ENCODE data around the gene LZTFL1. TPM values are rescaled to one million over a fixed set of nuclear protein-coding genes. Genes with fewer than 3 reads are reported as not detected.

LZTFL1 gene
- total RNA-seq, 4 donors from 2014 or later: 13.8 to 44.5 (median 21.0) TPM

DNA sequence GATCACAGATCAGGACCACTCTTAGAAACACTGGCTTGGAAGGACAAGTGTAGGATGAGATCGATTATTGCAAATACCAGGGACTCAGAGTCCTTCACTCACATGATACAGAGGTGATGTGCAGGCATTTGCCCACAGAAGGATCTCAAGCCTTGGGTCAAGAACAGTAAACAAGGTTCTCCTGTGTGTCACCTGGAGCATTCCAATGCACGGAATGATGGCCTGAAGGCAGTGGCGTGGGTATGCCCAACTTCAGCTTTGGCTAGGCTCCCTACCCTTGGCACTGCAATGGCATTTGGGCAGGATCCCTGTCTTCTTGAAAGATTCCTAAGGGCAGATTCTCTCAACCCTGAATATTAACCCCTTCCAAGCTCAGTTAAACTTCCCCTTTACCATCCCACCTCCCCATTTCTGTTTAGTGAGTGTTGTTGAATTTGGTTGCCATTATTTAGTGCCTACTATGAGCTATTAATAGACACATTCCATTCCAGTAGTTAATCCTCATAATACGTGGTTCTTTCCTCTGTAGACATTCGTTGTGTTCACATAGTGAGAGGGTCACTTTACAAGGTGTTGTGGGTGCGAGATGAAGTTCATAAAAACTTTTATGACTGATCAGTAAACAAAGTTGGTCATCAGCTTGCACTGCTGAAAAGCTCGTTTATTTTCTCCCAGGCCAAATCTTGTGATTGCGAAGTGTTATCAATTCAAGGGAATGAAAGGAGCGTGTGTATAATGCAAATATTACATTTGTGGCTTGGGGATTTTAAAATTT is 1.1 kb upstream of the LZTFL1 start:
- no peak for TF ChIP-seq POLR2A (IDR thresholded peaks at IDR 0.05)
- TF ChIP-seq, protein P1, sequence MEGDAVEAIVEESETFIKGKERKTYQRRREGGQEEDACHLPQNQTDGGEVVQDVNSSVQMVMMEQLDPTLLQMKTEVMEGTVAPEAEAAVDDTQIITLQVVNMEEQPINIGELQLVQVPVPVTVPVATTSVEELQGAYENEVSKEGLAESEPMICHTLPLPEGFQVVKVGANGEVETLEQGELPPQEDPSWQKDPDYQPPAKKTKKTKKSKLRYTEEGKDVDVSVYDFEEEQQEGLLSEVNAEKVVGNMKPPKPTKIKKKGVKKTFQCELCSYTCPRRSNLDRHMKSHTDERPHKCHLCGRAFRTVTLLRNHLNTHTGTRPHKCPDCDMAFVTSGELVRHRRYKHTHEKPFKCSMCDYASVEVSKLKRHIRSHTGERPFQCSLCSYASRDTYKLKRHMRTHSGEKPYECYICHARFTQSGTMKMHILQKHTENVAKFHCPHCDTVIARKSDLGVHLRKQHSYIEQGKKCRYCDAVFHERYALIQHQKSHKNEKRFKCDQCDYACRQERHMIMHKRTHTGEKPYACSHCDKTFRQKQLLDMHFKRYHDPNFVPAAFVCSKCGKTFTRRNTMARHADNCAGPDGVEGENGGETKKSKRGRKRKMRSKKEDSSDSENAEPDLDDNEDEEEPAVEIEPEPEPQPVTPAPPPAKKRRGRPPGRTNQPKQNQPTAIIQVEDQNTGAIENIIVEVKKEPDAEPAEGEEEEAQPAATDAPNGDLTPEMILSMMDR (IDR thresholded peaks at IDR 0.05): no peak
- no peak for DNase-seq
- Histone ChIP-seq H3K4me3 (no peak overlapping the region), H3K9me3 (no peaks in the 10 kb centered on the region), H3K27ac (no peak overlapping the region), H3K36me3 (no peaks in the 10 kb centered on the region), H3K27me3 (no peaks in the 10 kb centered on the region), H3K4me1 (no peaks in the 10 kb centered on the region)
- intact Hi-C loops (cut with DNase I; ENCODE audit: low total_unique reads): loop anchor here (10.0 kb wide), 1 partner anchor 92 kb away; no protein-coding TSS in a partner anchor

DNA sequence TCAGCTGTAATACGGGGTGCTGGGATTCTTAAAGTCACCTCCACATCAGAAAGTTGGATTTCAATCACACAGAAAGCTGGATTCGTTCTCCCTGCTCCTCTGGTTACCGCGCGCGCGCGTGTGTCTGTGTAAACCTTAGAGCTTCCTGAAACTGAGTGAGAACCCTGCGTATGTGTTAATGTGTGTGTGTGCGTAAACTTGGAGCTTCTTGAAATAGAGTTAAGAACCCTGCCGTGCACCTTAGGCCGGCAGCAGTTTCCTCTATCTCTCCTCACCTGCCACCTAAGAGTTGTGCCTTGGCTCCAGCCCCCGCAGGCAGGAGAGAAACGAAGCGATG is 531 bp downstream of the LZTFL1 start:
- H3K36me3 ChIP-seq: no peaks in the 10 kb centered on the region
- H3K27me3 ChIP-seq: no peaks in the 10 kb centered on the region
- intact Hi-C loops (cut with DNase I; ENCODE audit: low total_unique reads): loop anchor here (10.0 kb wide), 1 partner anchor 93 kb away; no protein-coding TSS in a partner anchor
- no peaks in the 10 kb centered on the region for H3K4me1 ChIP-seq
- H3K4me3 ChIP-seq: peak overlapping the region; percentile 85 to 92
- TF ChIP-seq POLR2A (IDR thresholded peaks at IDR 0.05): no peak
- TF ChIP-seq, protein P1 (IDR thresholded peaks at IDR 0.05): no peak
- peak overlapping the region; percentile 47 to 50 for H3K27ac ChIP-seq
- no peaks in the 10 kb centered on the region for H3K9me3 ChIP-seq
- DNase-seq: no peak

GRCh38 chr3:45838466-45838865 is 3.5 kb downstream of the LZTFL1 start:
- Histone ChIP-seq H3K4me1 (no peaks in the 10 kb centered on the region), H3K9me3 (no peaks in the 10 kb centered on the region), H3K27me3 (no peaks in the 10 kb centered on the region), H3K27ac (no peak overlapping the region), H3K4me3 (no peak overlapping the region), H3K36me3 (no peaks in the 10 kb centered on the region)
- no peak for TF ChIP-seq POLR2A (IDR thresholded peaks at IDR 0.05)
- TF ChIP-seq, protein P1 (IDR thresholded peaks at IDR 0.05): no peak
- intact Hi-C loops (cut with DNase I; ENCODE audit: low total_unique reads): no loop called here
- DNase-seq: no peak

- Histone ChIP-seq H3K4me1 (no peaks in the 10 kb centered on the region), H3K27me3 (no peaks in the 10 kb centered on the region), H3K36me3 (no peaks in the 10 kb centered on the region), H3K4me3 (no peak overlapping the region), H3K27ac (no peak overlapping the region), H3K9me3 (no peaks in the 10 kb centered on the region)
- DNase-seq: no peak
- intact Hi-C loops (cut with DNase I; ENCODE audit: low total_unique reads): no loop called here
- TF ChIP-seq, protein P1 (IDR thresholded peaks at IDR 0.05): peak in 1 of 4 experiments; percentile 23
- no peak for TF ChIP-seq POLR2A (IDR thresholded peaks at IDR 0.05)
Measured at GRCh38 chr3:45832699-45833098, 9.2 kb downstream of the LZTFL1 start.

DNA sequence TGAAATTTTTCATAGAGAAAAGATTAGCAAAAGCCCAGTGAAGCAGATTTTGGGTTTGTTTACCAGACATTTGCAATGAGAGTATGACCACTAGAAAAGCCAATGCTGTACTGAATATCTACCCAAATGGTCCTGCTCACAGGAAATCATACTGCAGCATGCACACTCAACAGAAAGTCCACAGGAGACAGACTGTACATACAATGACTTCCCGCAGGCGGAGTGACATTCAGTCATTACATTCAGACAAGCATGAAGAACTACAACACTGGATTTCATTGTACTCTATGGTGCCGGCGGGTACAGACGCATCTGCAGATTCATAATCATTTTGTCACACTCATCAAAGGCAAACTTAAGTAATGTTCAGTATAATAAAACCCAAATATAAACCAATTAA is 11.8 kb downstream of the LZTFL1 start:
- no peak overlapping the region for H3K4me3 ChIP-seq
- no peaks in the 10 kb centered on the region for H3K9me3 ChIP-seq
- intact Hi-C loops (cut with DNase I; ENCODE audit: low total_unique reads): no loop called here
- DNase-seq: no peak
- H3K4me1 ChIP-seq: no peaks in the 10 kb centered on the region
- TF ChIP-seq, protein P1 (IDR thresholded peaks at IDR 0.05): no peak
- TF ChIP-seq POLR2A (IDR thresholded peaks at IDR 0.05): no peak
- H3K36me3 ChIP-seq: no peaks in the 10 kb centered on the region
- H3K27ac ChIP-seq: no peak overlapping the region
- no peaks in the 10 kb centered on the region for H3K27me3 ChIP-seq
